BLaER1 treated with 17β-estradiol and CSF1 and Interleukin-3, amounts not matched to agents 10 nM and 100 nM (cell line): Measurements from ENCODE around the gene SYTL1.

Source experiments
- H3K27ac ChIP-seq, 11 experiments: shearing (Covaris generic); formaldehyde crosslinking; 2 replicates each; pipeline ENCODE4 v1.8.1; 2022
- H3K27me3 ChIP-seq, 11 experiments: shearing (Covaris generic); formaldehyde crosslinking; 2 replicates each; pipeline ENCODE4 v1.8.1; 2022
- H3K36me3 ChIP-seq, 11 experiments: shearing (Covaris generic); formaldehyde crosslinking; 2 replicates each; pipeline ENCODE4 v1.8.1; 2022
- H3K4me1 ChIP-seq, 10 experiments: shearing (Covaris generic); formaldehyde crosslinking; 2 replicates each; pipeline ENCODE4 v1.8.1; 2022
- H3K4me2 ChIP-seq, 11 experiments: shearing (Covaris generic); formaldehyde crosslinking; 2 replicates each; pipeline ENCODE4 v1.8.1; 2022
- H3K4me3 ChIP-seq, 10 experiments: shearing (Covaris generic); formaldehyde crosslinking; 2 replicates each; pipeline ENCODE4 v1.8.1; 2022
- H3K9ac ChIP-seq, 11 experiments: shearing (Covaris generic); formaldehyde crosslinking; 2 replicates each; pipeline ENCODE4 v1.8.1; 2022
- H3K9me3 ChIP-seq, 11 experiments: shearing (Covaris generic); formaldehyde crosslinking; replicated peaks in 1 of 11; 2 replicates each; pipeline ENCODE4 v1.8.1; 2022
- H4K20me1 ChIP-seq, 11 experiments: shearing (Covaris generic); formaldehyde crosslinking; 2 replicates each; pipeline ENCODE4 v1.8.1; 2022
- Cebpa-rat ChIP-seq, 11 experiments: shearing (Covaris generic); IDR thresholded peaks; 2 replicates each; pipeline ENCODE4 v1.8.1; 2022

The SYTL1 gene

DNA sequence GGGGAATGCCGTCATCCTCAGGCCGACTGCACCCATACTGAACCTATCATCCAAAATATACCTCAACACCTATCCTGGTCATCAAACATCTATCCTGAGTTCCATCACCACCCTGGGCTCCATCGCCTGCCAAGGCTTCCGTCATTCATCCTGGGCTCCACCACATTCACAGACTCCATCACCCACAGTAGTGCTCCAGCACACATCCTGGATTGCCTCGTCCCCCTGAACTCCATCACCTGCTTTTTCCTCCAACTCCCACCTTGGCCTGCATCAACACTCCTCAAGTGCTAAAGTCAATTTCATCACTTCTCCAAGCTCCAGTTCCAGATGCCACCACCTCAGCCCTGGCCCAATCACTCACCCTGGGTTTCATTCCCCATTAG, 17.1 kb downstream of the SYTL1 start:
- no peak overlapping the region for H3K9ac ChIP-seq
- H3K4me3 ChIP-seq, result no peak overlapping the region
- H3K27ac ChIP-seq, result no peak overlapping the region
- peak overlapping the region in 3 of 11 experiments; percentile 82 to 86 (median 83); a peak in 5 of 22 replicates for H3K4me2 ChIP-seq
- no peak for TF ChIP-seq Cebpa-rat (IDR thresholded peaks at IDR 0.05)
- peaks cover 0 to 22% (median 16%) of the 10 kb centered on the region in 11 experiments; a peak in 15 of 22 replicates for H3K27me3 ChIP-seq
- H4K20me1 ChIP-seq, result peaks cover 0 to 43% (median 0%) of the 10 kb centered on the region in 11 experiments; a peak in 3 of 22 replicates
- H3K9me3 ChIP-seq, result no peaks in the 10 kb centered on the region
- H3K36me3 ChIP-seq, result peaks cover 0 to 53% (median 0%) of the 10 kb centered on the region in 11 experiments; a peak in 9 of 22 replicates
- H3K4me1 ChIP-seq, result peaks cover 29 to 62% (median 50%) of the 10 kb centered on the region in 10 experiments

DNA sequence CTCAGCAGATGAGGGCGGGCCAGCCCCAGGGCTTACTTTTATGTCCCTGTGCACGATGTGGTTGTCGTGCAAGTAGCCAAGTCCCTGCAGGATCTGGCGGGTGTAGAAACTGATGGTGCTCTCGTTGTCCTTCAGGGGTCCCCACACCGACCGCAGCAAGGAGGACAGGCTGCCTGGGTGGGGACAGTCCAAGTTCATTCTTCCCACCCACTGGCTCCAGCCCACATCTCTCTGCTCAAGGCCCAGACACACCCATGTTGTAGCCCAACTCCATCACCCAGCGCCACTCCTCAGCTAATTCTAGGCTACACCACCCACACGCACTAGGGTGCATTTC, 18.0 kb downstream of the SYTL1 start:
- Histone ChIP-seq H3K9me3 (no peaks in the 10 kb centered on the region), H3K4me2 (peak overlapping the region; percentile 82 to 95 (median 89)), H3K27ac (no peak overlapping the region), H3K27me3 (peaks cover 0 to 22% (median 16%) of the 10 kb centered on the region in 11 experiments; a peak in 15 of 22 replicates), H3K9ac (peak overlapping the region in 2 of 11 experiments; percentile 24 to 55; a peak in 3 of 22 replicates), H3K4me3 (peak overlapping the region in 8 of 10 experiments; percentile 49 to 68 (median 59); a peak in 9 of 20 replicates), H3K36me3 (peaks cover 0 to 60% (median 0%) of the 10 kb centered on the region in 11 experiments; a peak in 9 of 22 replicates), H3K4me1 (peaks cover 37 to 71% (median 59%) of the 10 kb centered on the region in 10 experiments), H4K20me1 (peaks cover 0 to 47% (median 0%) of the 10 kb centered on the region in 11 experiments; a peak in 3 of 22 replicates)
- no peak for TF ChIP-seq Cebpa-rat (IDR thresholded peaks at IDR 0.05)

GRCh38 chr1:27360159-27361043, 18.6 kb downstream of the SYTL1 start:
- Histone ChIP-seq H3K27me3 (peaks cover 0 to 22% (median 16%) of the 10 kb centered on the region in 11 experiments; a peak in 15 of 22 replicates), H3K36me3 (peaks cover 0 to 55% (median 0%) of the 10 kb centered on the region in 11 experiments; a peak in 9 of 22 replicates), H3K4me2 (peak overlapping the region; percentile 82 to 95 (median 89)), H3K9ac (peak overlapping the region in 10 of 11 experiments; percentile 23 to 73 (median 58); a peak in 17 of 22 replicates), H4K20me1 (peaks cover 0 to 48% (median 0%) of the 10 kb centered on the region in 11 experiments; a peak in 3 of 22 replicates), H3K27ac (peak overlapping the region in 1 of 11 experiments; percentile 35; a peak in 1 of 22 replicates), H3K9me3 (no peaks in the 10 kb centered on the region), H3K4me1 (peaks cover 43 to 74% (median 65%) of the 10 kb centered on the region in 10 experiments), H3K4me3 (peak overlapping the region; percentile 49 to 68 (median 58))
- TF ChIP-seq Cebpa-rat (IDR thresholded peaks at IDR 0.05), result no peak

DNA sequence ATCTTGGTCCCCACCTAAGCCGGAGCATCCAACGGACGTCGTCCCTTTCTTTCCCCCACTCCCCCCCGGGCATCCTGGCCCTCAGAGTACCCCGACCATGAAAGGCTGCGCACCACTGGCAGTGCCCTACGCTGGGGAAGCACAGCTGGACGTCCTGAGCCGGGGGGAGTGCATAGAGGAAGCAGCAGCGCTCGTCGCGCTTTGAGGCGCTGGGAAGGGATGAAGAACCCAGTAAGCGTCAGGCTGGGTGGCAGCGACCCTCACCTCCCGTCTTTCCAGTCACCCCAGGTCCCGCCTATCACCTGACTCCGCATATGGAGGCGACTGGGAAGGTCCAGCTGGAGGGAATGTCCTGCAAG, 19.2 kb downstream of the SYTL1 start:
- Histone ChIP-seq H3K9me3 (no peaks in the 10 kb centered on the region), H3K9ac (peak overlapping the region in 6 of 11 experiments; percentile 55 to 73 (median 66); a peak in 8 of 22 replicates), H3K4me2 (peak overlapping the region; percentile 82 to 95 (median 89)), H4K20me1 (peaks cover 0 to 48% (median 0%) of the 10 kb centered on the region in 11 experiments; a peak in 3 of 22 replicates), H3K27ac (no peak overlapping the region), H3K4me3 (peak overlapping the region in 9 of 10 experiments; percentile 52 to 68 (median 58); a peak in 15 of 20 replicates), H3K4me1 (peaks cover 41 to 69% (median 61%) of the 10 kb centered on the region in 10 experiments), H3K36me3 (peaks cover 0 to 49% (median 0%) of the 10 kb centered on the region in 11 experiments; a peak in 7 of 22 replicates), H3K27me3 (peaks cover 0 to 22% (median 16%) of the 10 kb centered on the region in 11 experiments; a peak in 15 of 22 replicates)
- TF ChIP-seq Cebpa-rat (IDR thresholded peaks at IDR 0.05), result no peak

DNA sequence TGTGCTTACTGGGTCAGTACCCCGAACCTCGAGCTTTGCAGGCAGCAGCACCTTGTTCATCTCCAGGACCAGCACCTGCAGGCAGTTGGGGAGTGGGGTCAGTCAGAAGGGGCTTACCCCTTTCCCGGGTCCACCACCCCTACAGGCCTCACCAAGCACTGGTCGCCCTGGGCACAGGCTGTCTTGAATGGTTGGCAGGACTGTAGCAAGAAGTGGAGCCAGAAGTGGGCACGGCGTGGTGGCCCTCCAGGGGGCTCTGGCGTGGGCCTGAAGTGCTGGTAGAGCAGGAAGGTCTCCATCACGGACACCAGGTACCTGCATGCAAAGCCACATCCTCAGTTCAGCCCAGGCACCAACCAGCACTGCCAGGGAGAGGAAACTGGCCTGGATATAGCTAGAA, 19.7 kb downstream of the SYTL1 start:
- H3K27ac ChIP-seq, result no peak overlapping the region
- no peak overlapping the region for H3K9ac ChIP-seq
- peaks cover 0 to 43% (median 0%) of the 10 kb centered on the region in 11 experiments; a peak in 6 of 22 replicates for H3K36me3 ChIP-seq
- H3K27me3 ChIP-seq, result peaks cover 0 to 22% (median 16%) of the 10 kb centered on the region in 11 experiments; a peak in 15 of 22 replicates
- peaks cover 0 to 43% (median 0%) of the 10 kb centered on the region in 11 experiments; a peak in 3 of 22 replicates for H4K20me1 ChIP-seq
- H3K4me1 ChIP-seq, result peaks cover 36 to 67% (median 58%) of the 10 kb centered on the region in 10 experiments
- H3K9me3 ChIP-seq, result no peaks in the 10 kb centered on the region
- H3K4me3 ChIP-seq, result no peak overlapping the region
- peak overlapping the region in 3 of 11 experiments; percentile 83 to 89 (median 85); a peak in 5 of 22 replicates for H3K4me2 ChIP-seq
- TF ChIP-seq Cebpa-rat (IDR thresholded peaks at IDR 0.05), result no peak

DNA sequence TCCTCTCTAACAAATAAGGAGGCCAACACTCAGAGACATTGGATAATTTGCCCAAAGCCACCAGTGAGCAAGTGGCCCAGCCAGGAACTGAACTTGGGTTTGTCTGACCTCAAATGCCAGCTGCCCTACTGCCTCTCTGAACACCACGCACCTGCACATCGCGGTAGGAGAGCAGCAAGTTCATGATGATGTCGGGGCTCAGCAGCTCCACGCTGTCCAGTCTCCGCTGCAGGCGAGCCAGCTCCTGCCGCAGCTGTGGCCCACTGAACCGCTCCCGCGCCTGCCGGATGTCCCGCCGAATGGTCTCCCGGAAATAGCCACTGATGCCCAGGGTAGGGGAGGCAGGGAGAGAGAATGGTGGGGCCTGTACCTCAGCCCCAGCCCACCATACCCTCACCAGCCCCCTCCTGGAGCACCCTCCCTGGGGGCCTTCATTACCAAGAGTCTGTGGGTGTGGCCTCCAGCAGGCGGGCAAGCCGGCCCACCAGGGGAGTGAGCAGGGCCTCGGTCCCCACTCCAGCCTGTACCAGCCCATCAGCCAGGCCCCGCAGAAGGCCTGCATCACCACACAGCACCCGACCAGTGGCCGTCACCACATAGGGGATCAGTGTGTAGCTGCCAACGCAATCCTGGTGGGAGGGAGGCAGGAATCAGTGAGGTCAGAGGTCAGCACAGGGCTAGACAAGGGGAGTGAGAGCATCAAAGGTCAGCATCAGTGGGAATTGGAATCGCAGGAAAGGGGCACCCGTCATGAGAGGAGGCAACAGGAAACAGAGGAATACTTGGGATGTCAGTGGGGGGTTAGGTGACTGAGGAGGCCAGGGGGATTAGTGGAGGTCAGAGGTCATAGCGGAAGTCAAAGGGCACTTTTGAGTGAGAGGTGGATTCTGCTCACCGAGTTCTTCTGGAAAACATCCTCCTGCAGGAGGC, 22.2 kb downstream of the SYTL1 start:
- Histone ChIP-seq H3K27ac (peak overlapping the region in 6 of 11 experiments; percentile 39 to 81 (median 68); a peak in 9 of 22 replicates), H3K4me2 (peak overlapping the region; percentile 88 to 100 (median 96)), H3K9me3 (no peaks in the 10 kb centered on the region), H3K4me3 (no peak overlapping the region), H3K36me3 (peaks cover 0 to 30% (median 0%) of the 10 kb centered on the region in 11 experiments; a peak in 5 of 22 replicates), H4K20me1 (peaks cover 0 to 29% (median 0%) of the 10 kb centered on the region in 11 experiments; a peak in 3 of 22 replicates), H3K27me3 (peaks cover 0 to 20% (median 11%) of the 10 kb centered on the region in 11 experiments; a peak in 15 of 22 replicates), H3K9ac (peak overlapping the region in 4 of 11 experiments; percentile 0 to 84 (median 54); a peak in 4 of 22 replicates), H3K4me1 (peaks cover 49 to 76% (median 69%) of the 10 kb centered on the region in 10 experiments)
- no peak for TF ChIP-seq Cebpa-rat (IDR thresholded peaks at IDR 0.05)

- peak overlapping the region in 10 of 11 experiments; percentile 0 to 87 (median 80); a peak in 13 of 22 replicates for H3K9ac ChIP-seq
- H3K4me2 ChIP-seq, result peak overlapping the region; percentile 88 to 100 (median 96)
- H3K36me3 ChIP-seq, result peaks cover 0 to 28% (median 0%) of the 10 kb centered on the region in 11 experiments; a peak in 5 of 22 replicates
- peaks cover 52 to 76% (median 69%) of the 10 kb centered on the region in 10 experiments for H3K4me1 ChIP-seq
- H4K20me1 ChIP-seq, result peaks cover 0 to 21% (median 0%) of the 10 kb centered on the region in 11 experiments; a peak in 3 of 22 replicates
- H3K27me3 ChIP-seq, result peaks cover 0 to 12% (median 4%) of the 10 kb centered on the region in 11 experiments; a peak in 12 of 22 replicates
- peak overlapping the region in 9 of 10 experiments; percentile 65 to 84 (median 70); a peak in 11 of 20 replicates for H3K4me3 ChIP-seq
- H3K27ac ChIP-seq, result peak overlapping the region in 9 of 11 experiments; percentile 36 to 81 (median 62); a peak in 18 of 22 replicates
- peak in 3 of 11 experiments; percentile 51 to 77 (median 73); a peak in 4 of 22 replicates for TF ChIP-seq Cebpa-rat (IDR thresholded peaks at IDR 0.05)
- no peaks in the 10 kb centered on the region for H3K9me3 ChIP-seq
Measured at GRCh38 chr1:27364696-27365371, 23.0 kb downstream of the SYTL1 start.
